K562 (cell line): ENCODE data around the gene NUDCD3. TPM values are rescaled to one million over a fixed set of nuclear protein-coding genes. Genes with fewer than 3 reads are reported as not detected.
A peak's percentile ranks its signal among the peaks of the same experiment; 100 is the strongest.

Experiments used
- ARID3B ChIP-seq: fragments of 250-450 bp; sonication (Bioruptor Pico); IDR thresholded peaks from 2 replicates; pipeline ENCODE4 v1.4.0; 2020; ENCODE audit warnings: borderline replicate concordance
- CREB3L1 ChIP-seq: fragments of 450-650 bp; IDR thresholded peaks from 2 replicates; pipeline ENCODE4 v1.6.1; 2014; ENCODE audit warnings: low read depth, mild to moderate bottlenecking, moderate library complexity, borderline replicate concordance
- E2F6 ChIP-seq, 2 experiments: IDR thresholded peaks; 2 replicates each; pipeline ENCODE4 v1.6.1; 2011; ENCODE audit warnings: borderline replicate concordance in 1 of 2, control low read depth in 1 of 2, low read depth in 1 of 2, low read length in 1 of 2, mild to moderate bottlenecking in 1 of 2, mixed read lengths in 1 of 2, moderate library complexity in 1 of 2; ENCODE audit not compliant: insufficient read depth in 1 of 2, insufficient read length in 1 of 2, poor library complexity in 1 of 2, severe bottlenecking in 1 of 2; ENCODE audit errors: extremely low read depth in 1 of 2
- FOXO4 ChIP-seq: fragments of 450-650 bp; formaldehyde crosslinking; IDR thresholded peaks from 2 replicates; pipeline ENCODE4 v1.4.0; 2020; ENCODE audit warnings: mild to moderate bottlenecking, moderate library complexity
- MXI1 ChIP-seq: IDR thresholded peaks from 2 replicates; pipeline ENCODE4 v1.6.1; 2011; ENCODE audit warnings: low read depth, mild to moderate bottlenecking, improper control_type of control experiment, low read length
- PHF20 ChIP-seq: fragments of 450-650 bp; IDR thresholded peaks from 2 replicates; pipeline ENCODE4 v1.6.1; 2018; ENCODE audit not compliant: partially characterized antibody
- RBM14 ChIP-seq: fragments of 200-400 bp; formaldehyde crosslinking; IDR thresholded peaks from 2 replicates; pipeline ENCODE4 v1.6.1; 2018; ENCODE audit warnings: low read depth, mild to moderate bottlenecking, low read length, moderate library complexity, borderline replicate concordance; ENCODE audit not compliant: insufficient read depth
- RFX7 ChIP-seq: fragments of 250-450 bp; sonication (Bioruptor Pico); IDR thresholded peaks from 2 replicates; pipeline ENCODE4 v1.5.1; 2021; ENCODE audit warnings: mild to moderate bottlenecking
- TGIF2 ChIP-seq: sonication (generic); formaldehyde crosslinking; IDR thresholded peaks from 2 replicates; pipeline ENCODE4 v1.8.1; 2022; ENCODE audit warnings: mild to moderate bottlenecking, missing genetic modification reagents, moderate library complexity
- polyA plus RNA-seq, 8 experiments: library from polyadenylated mRNA; depleted of rRNA in 4 of 8; stranded (reverse) in 5 of 8; unstranded in 3 of 8; fragments of >200 nt; fragmentation: Nextera tagmentation in 2 of 8; fragmentation: Illumina TruSeq in 1 of 8; extraction: Ambion mirVana in 2 of 8; extraction: Trizol in 1 of 8; gene quantifications; 2 replicates each; pipeline versions ENCODE4 v1.2.1 to v1.2.3, GENCODE V29; 2011 to 2014; ENCODE audit warnings: inconsistent platforms in 1 of 8, missing spikeins in 1 of 8
- total RNA-seq, 7 experiments: library from RNA; depleted of rRNA in 6 of 7; stranded (reverse); fragments of >200 nt in 6 of 7; fragmentation: Illumina TruSeq in 2 of 7; extraction: Trizol in 2 of 7; gene quantifications; 2 replicates each; pipeline versions ENCODE4 v1.2.1 to v1.2.3, GENCODE V29; 2011 to 2021; ENCODE audit warnings: low replicate concordance in 1 of 7
- TF ChIP-seq, protein P1 (sequence below): fragments of 200-400 bp; formaldehyde crosslinking; IDR thresholded peaks from 2 replicates; pipeline ENCODE4 v1.6.1; 2017; ENCODE audit warnings: mild to moderate bottlenecking, low read depth, low read length, moderate library complexity
- TF ChIP-seq, protein P2 (sequence below): fragments of 450-650 bp; formaldehyde crosslinking; IDR thresholded peaks from 2 replicates; pipeline ENCODE4 v1.4.0; 2020; ENCODE audit warnings: mild to moderate bottlenecking, mixed read lengths

Gene NUDCD3
- total and polyA plus RNA-seq, 9 of the 15 experiments (the other 6 are each of a cell fraction or from before 2014, with no cell fraction given), result 24.8 to 64.2 (median 42.6) TPM

- TF ChIP-seq FOXO4 (CRISPR knock-in tag), result no peak
- TF ChIP-seq RFX7 (CRISPR knock-in tag), result no peak
- peak; percentile 98 for TF ChIP-seq PHF20
- peak; percentile 67; the same call in 1 of the 2 replicates for TF ChIP-seq MXI1
- peak; percentile 93 for TF ChIP-seq TGIF2 (CRISPR knock-in tag)
- TF ChIP-seq, protein P1, sequence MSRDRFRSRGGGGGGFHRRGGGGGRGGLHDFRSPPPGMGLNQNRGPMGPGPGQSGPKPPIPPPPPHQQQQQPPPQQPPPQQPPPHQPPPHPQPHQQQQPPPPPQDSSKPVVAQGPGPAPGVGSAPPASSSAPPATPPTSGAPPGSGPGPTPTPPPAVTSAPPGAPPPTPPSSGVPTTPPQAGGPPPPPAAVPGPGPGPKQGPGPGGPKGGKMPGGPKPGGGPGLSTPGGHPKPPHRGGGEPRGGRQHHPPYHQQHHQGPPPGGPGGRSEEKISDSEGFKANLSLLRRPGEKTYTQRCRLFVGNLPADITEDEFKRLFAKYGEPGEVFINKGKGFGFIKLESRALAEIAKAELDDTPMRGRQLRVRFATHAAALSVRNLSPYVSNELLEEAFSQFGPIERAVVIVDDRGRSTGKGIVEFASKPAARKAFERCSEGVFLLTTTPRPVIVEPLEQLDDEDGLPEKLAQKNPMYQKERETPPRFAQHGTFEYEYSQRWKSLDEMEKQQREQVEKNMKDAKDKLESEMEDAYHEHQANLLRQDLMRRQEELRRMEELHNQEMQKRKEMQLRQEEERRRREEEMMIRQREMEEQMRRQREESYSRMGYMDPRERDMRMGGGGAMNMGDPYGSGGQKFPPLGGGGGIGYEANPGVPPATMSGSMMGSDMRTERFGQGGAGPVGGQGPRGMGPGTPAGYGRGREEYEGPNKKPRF, result no peak
- no peak for TF ChIP-seq RBM14
- peak; percentile 83 for TF ChIP-seq CREB3L1
- peak; percentile 82 to 83 for TF ChIP-seq E2F6 (IDR thresholded peaks at IDR 0.05; ENCODE audit: borderline replicate concordance in 1 of 2, extremely low read depth in 1 of 2, insufficient read depth in 1 of 2, insufficient read length in 1 of 2, low read depth in 1 of 2, low read length in 1 of 2, poor library complexity in 1 of 2, severe bottlenecking in 1 of 2)
- TF ChIP-seq, protein P2, sequence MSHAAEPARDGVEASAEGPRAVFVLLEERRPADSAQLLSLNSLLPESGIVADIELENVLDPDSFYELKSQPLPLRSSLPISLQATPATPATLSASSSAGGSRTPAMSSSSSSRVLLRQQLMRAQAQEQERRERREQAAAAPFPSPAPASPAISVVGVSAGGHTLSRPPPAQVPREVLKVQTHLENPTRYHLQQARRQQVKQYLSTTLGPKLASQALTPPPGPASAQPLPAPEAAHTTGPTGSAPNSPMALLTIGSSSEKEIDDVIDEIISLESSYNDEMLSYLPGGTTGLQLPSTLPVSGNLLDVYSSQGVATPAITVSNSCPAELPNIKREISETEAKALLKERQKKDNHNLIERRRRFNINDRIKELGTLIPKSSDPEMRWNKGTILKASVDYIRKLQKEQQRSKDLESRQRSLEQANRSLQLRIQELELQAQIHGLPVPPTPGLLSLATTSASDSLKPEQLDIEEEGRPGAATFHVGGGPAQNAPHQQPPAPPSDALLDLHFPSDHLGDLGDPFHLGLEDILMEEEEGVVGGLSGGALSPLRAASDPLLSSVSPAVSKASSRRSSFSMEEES, result peak; percentile 100
- TF ChIP-seq ARID3B (CRISPR knock-in tag), result no peak; the same call in 1 of the 2 replicates
Observed at GRCh38 chr7:44490351-44491200, at the start of gene NUDCD3 (continued).
